Measurements from ENCODE around the gene SCFD2.

DNA sequence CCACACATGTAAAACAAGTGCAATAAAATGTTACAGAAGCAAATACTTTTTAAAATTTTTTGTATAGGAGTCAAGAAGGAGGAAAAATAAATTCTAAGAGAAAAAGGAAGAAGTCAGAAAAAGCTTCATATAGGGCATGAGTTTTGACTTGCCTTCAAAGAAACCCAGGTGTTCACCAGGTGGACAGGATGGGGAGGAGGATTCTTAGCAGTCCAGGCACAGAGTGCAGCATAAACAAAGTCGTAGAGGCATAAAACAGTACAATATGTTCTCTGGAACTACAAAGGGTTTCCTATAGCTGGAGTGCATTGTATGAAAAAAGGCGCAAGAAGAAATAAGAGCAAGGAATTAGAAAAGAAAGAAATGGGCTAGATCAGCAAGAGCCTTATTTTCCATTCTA lies 1.9 kb upstream of the SCFD2 start:
- TF ChIP-seq, protein P1, sequence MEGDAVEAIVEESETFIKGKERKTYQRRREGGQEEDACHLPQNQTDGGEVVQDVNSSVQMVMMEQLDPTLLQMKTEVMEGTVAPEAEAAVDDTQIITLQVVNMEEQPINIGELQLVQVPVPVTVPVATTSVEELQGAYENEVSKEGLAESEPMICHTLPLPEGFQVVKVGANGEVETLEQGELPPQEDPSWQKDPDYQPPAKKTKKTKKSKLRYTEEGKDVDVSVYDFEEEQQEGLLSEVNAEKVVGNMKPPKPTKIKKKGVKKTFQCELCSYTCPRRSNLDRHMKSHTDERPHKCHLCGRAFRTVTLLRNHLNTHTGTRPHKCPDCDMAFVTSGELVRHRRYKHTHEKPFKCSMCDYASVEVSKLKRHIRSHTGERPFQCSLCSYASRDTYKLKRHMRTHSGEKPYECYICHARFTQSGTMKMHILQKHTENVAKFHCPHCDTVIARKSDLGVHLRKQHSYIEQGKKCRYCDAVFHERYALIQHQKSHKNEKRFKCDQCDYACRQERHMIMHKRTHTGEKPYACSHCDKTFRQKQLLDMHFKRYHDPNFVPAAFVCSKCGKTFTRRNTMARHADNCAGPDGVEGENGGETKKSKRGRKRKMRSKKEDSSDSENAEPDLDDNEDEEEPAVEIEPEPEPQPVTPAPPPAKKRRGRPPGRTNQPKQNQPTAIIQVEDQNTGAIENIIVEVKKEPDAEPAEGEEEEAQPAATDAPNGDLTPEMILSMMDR (conservative IDR thresholded peaks at IDR 0.05; ENCODE audit: low read depth, low read length), result no peak
- TF ChIP-seq EZH2 (IDR thresholded peaks at IDR 0.05; ENCODE audit: borderline replicate concordance, low read depth, low read length, poor library complexity, severe bottlenecking), result no peak

All from A673 (cell line).